Bronchial epithelial cell (primary cell): Measurements from ENCODE around the gene MSMB. TPM values are rescaled to one million over a fixed set of nuclear protein-coding genes. Genes with fewer than 3 reads are reported as not detected.
A peak's percentile ranks its signal among the peaks of the same experiment; 100 is the strongest.
"Not testable (repeated sequence)": the region's sequence is repeated elsewhere in the genome, so short reads cannot be mapped to it uniquely, and the experiment has no call there.

Experiments
- DNase-seq: peaks from one replicate; pipeline ENCODE4 v3.0.0-alpha.2; 2010; ENCODE audit warnings: low read depth
- FAIRE-seq: peaks from 2 replicates; lab custom pipeline; 2011; peaks lifted over from hg19 to GRCh38; lab: Jason Lieb, UNC
- H3K27me3 ChIP-seq: 2 replicates; pipeline ENCODE4 v1.5.1; 2011; ENCODE audit warnings: low read length; ENCODE audit not compliant: control insufficient read depth, insufficient read depth
- H3K36me3 ChIP-seq: 2 replicates; pipeline ENCODE4 v1.5.1; 2011; ENCODE audit warnings: low read length; ENCODE audit not compliant: control insufficient read depth, insufficient read depth
- H3K4me3 ChIP-seq: 2 replicates; pipeline ENCODE4 v1.5.1; 2011; ENCODE audit warnings: mild to moderate bottlenecking, low read depth, low read length, control low read depth
- CTCF ChIP-seq: IDR thresholded peaks from 2 replicates; pipeline ENCODE4 v1.5.1; 2011; ENCODE audit warnings: mild to moderate bottlenecking, moderate library complexity, low read length, control low read depth, inconsistent platforms; ENCODE audit not compliant: insufficient read depth, severe bottlenecking
- total RNA-seq: library from RNA; depleted of rRNA; stranded (reverse); fragments of >200 nt; gene quantifications from 2 replicates; pipeline ENCODE4 v1.2.1, GENCODE V29; 2014

Gene MSMB
- total RNA-seq, 1 donor from 2014 or later: 1.1 TPM

- TF ChIP-seq CTCF: no peak
- Histone ChIP-seq H3K36me3 (peaks cover 3% of the 10 kb centered on the region), H3K4me3 (no peak overlapping the region), H3K27me3 (no peaks in the 10 kb centered on the region)
- DNase-seq (no peak), FAIRE-seq (no peak)
Measured at GRCh38 chr10:45997557-45997956, 48.5 kb downstream of the MSMB start.

GRCh38 chr10:45985590-45985989 lies 60.5 kb downstream of the MSMB start:
- H3K36me3 ChIP-seq, H3K27me3 ChIP-seq, DNase-seq, H3K4me3 ChIP-seq, FAIRE-seq: not testable (repeated sequence)

DNA sequence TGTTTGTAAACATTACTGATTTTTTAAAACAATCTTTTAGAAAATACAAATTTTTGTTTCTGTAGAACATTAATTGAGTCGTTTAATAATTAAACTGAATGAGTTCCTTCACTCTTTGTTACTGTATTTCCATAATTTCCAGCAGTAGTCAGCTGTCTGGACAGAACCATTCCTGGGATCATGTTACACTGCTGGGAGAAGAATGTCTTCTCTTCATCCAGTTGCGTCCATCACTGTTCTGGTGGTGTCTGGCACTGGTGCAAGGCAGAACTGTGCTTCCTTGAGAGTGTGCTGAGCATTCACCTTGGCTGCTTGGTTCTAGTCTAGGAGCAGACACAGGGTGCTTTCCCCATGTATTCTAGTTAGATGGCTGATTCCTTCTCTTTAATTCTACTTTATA lies 61.6 kb downstream of the MSMB start:
- not testable (repeated sequence) for H3K36me3 ChIP-seq, DNase-seq, H3K4me3 ChIP-seq, FAIRE-seq, H3K27me3 ChIP-seq

DNA sequence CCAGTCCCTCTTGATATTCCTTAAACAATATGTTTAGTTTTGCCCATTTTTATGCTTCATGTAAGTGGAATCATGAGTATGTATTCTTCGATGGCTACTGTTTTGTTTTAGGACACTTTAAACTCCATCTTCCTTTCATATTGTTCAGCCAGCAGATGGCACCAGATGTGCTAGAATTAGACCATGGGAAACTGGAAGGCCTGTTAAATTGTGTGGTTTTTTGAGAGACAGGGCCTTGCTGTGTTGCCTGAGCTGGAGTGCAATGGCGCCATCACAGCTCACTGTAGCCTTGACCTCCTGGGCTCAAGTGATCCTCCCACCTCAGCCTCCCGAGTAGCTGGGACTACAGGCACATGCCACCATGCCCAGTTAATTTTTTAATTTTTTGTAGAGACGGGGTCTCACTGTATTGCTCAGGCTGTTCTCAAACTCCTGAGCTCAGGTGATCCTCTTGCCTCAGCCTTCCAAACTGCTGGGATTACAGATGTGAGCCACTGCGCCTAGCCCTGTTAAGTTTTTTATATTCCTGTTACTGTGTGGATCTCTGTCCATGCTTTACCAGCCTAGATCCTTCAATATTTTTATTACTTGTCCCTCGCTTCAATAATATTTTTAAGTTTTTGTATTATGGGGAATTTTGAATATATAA lies 62.4 kb downstream of the MSMB start:
- not testable (repeated sequence) for FAIRE-seq, H3K36me3 ChIP-seq, H3K4me3 ChIP-seq, H3K27me3 ChIP-seq
- DNase-seq: peak; percentile 41
- TF ChIP-seq CTCF: peak; percentile 32

Other genes starting within 250 kb of the MSMB start
- 5.3 and 5.9 TPM in 2 replicates for gene AGAP4, start 198.8 kb downstream of the MSMB start, total RNA-seq
- gene TIMM23, start 73.8 kb downstream of the MSMB start, total RNA-seq: 86.4 and 114 TPM in 2 replicates
- gene NCOA4, start 15.6 kb downstream of the MSMB start, total RNA-seq: 150 and 169 TPM in 2 replicates
- gene ANTXRL, start 240.7 kb upstream of the MSMB start, total RNA-seq: not detected in 2 replicates